ENCODE measurements around the gene GSC2.

GRCh38 chr22:19197997-19198865 is 48.1 kb upstream of the GSC2 start:
- no peak for TF ChIP-seq CTCF (conservative IDR thresholded peaks at IDR 0.05; ENCODE audit: low read depth, low read length)
- no peak for TF ChIP-seq USF2 (IDR thresholded peaks at IDR 0.05; ENCODE audit: low read depth, low read length)
- TF ChIP-seq RFX5 (IDR thresholded peaks at IDR 0.05; ENCODE audit: low read depth, low read length), result no peak
- no peak for TF ChIP-seq SMC3 (IDR thresholded peaks at IDR 0.05; ENCODE audit: low read depth, low read length)
- no peak for TF ChIP-seq POLR2A (IDR thresholded peaks at IDR 0.05; ENCODE audit: low read depth, low read length)
- TF ChIP-seq ELK1 (IDR thresholded peaks at IDR 0.05; ENCODE audit: borderline replicate concordance, low read depth, low read length), result no peak
- TF ChIP-seq RAD21 (IDR thresholded peaks at IDR 0.05; ENCODE audit: low read length), result no peak
- no peak for TF ChIP-seq MXI1 (IDR thresholded peaks at IDR 0.05; ENCODE audit: borderline replicate concordance, low read depth, low read length)

Measured in IMR-90 (cell line).